ENCODE measurements around the gene SLC45A1. TPM values are rescaled to one million over a fixed set of nuclear protein-coding genes. Genes with fewer than 3 reads are reported as not detected.
A peak's percentile ranks its signal among the peaks of the same experiment; 100 is the strongest.

Gene SLC45A1
- total and polyA plus RNA-seq, 2 of the 4 experiments (the other 2 are of a cell fraction) = 0.72 to 3.9 TPM

GRCh38 chr1:8315573-8316475 is 2.1 kb upstream of the SLC45A1 start:
- Histone ChIP-seq H2BK15ac (ENCODE audit: low read depth, low read length) (peak overlapping the region; percentile 77; the same call in 2 of the 3 replicates), H3K4ac (ENCODE audit: low read depth, low read length) (peak overlapping the region; percentile 9; the same call in 1 of the 2 replicates), H3K79me1 (ENCODE audit: low read depth in 1 of 2, low read length in 2 of 2) (peaks cover 6 to 8% of the 10 kb centered on the region in 2 experiments; a peak in 2 of 4 replicates), H3K56ac (ENCODE audit: extremely low read depth, insufficient read depth, low read length) (no peak overlapping the region), H2BK5ac (ENCODE audit: low read depth, low read length, poor library complexity, severe bottlenecking) (no peak overlapping the region), H2AK5ac (ENCODE audit: low read depth, low read length) (peak overlapping the region; percentile 64), H3K4me2 (ENCODE audit: low read depth, low read length) (no peak overlapping the region), H3K36me3 (ENCODE audit: control insufficient read depth, insufficient read depth, low read length) (no peaks in the 10 kb centered on the region), H2BK20ac (ENCODE audit: low read depth, low read length) (no peak overlapping the region), H4K5ac (ENCODE audit: low read depth, low read length) (no peak overlapping the region), H2AFZ (replicated peaks; ENCODE audit: low read length, poor library complexity) (no peak overlapping the region), H4K91ac (ENCODE audit: insufficient read depth, low read depth, low read length) (peak overlapping the region; percentile 15; the same call in 1 of the 2 replicates), H3K4me1 (ENCODE audit: control insufficient read depth, insufficient read depth, low read length) (peaks cover 10% of the 10 kb centered on the region), H3K27ac (ENCODE audit: insufficient read depth, low read length) (no peak overlapping the region), H2BK120ac (ENCODE audit: low read depth, low read length) (no peak overlapping the region; the same call in 1 of the 2 replicates), H3K9me3 (ENCODE audit: control insufficient read depth, insufficient read depth, low read length) (peaks cover 2% of the 10 kb centered on the region; the same call in 1 of the 2 replicates), H3K9me1 (ENCODE audit: insufficient read depth, low read length) (peaks cover 4% of the 10 kb centered on the region; the same call in 1 of the 2 replicates), H3K18ac (ENCODE audit: low read depth, low read length) (no peak overlapping the region), H3K23ac (ENCODE audit: low read depth, low read length) (no peak overlapping the region), H3K9ac (ENCODE audit: low read depth, low read length) (no peak overlapping the region), H4K20me1 (ENCODE audit: insufficient read depth, low read length) (no peaks in the 10 kb centered on the region; the same call in 1 of the 2 replicates), H2AK9ac (replicated peaks; ENCODE audit: low read depth, low read length, poor library complexity) (peak overlapping the region; percentile 3), H3K4me3 (ENCODE audit: insufficient read depth, low read depth, low read length) (no peak overlapping the region), H3K27me3 (ENCODE audit: control insufficient read depth, insufficient read depth, low read length) (peaks cover under 1% of the 10 kb centered on the region; the same call in 1 of the 2 replicates), H4K8ac (ENCODE audit: low read depth in 2 of 2, low read length in 2 of 2) (peak overlapping the region in 1 of 2 experiments; percentile 71; a peak in 1 of 4 replicates), H3K14ac (replicated peaks; ENCODE audit: low read depth, low read length) (no peak overlapping the region)
- dilution Hi-C loops (cut with HindIII; ENCODE audit: low sequenced_read_pairs, unreplicated experiment) (loop anchor here (25.0 kb wide), 1 partner anchor 304 kb away; no protein-coding TSS in a partner anchor), in situ Hi-C loops (cut with MboI; ENCODE audit: low sequenced_read_pairs) (loop anchor here (25.0 kb wide), 1 partner anchor 654 kb away; no protein-coding TSS in a partner anchor), intact Hi-C loops (cut with micrococcal nuclease) (loop anchor here (2.0 to 10.0 kb wide), 3 partner anchors 179 to 651 kb away; no protein-coding TSS in a partner anchor)
- CTCF ChIA-PET = interaction anchor here (0.6 to 3.6 kb wide), 8 partner anchors 8 to 438 kb away, joined by 3 to 27 read pairs (median 5); no protein-coding TSS in a partner anchor
- 94% methylated on average over 8 of the region's 14 CpGs; no CpG with 5 or more reads in 1 of the 2 experiments for WGBS, 2 experiments (ENCODE audit: extremely low coverage in 2 of 2, insufficient read length in 1 of 2)
- DNase-seq (no peak), ATAC-seq (ENCODE audit: low read depth) (no peak)
- no TSS peak for BruUV-seq (replicated peaks)
- TF ChIP-seq CTCF (conservative IDR thresholded peaks at IDR 0.05; ENCODE audit: low read depth, low read length) = peak; percentile 21; the same call in 1 of the 2 replicates
- TF ChIP-seq RCOR1 (IDR thresholded peaks at IDR 0.05; ENCODE audit: insufficient replicate concordance, low read length) = no peak
- POLR2A ChIA-PET (ENCODE audit: unreplicated experiment) = no interaction called here

Measured in IMR-90 (cell line).